HG03442 (cell line): ENCODE data around the gene HEYL.

Experiments used
- ATAC-seq: cut with Tn5 transposase; IDR thresholded peaks from one replicate; pipeline ENCODE4 v1.9.1; 2021; ENCODE audit warnings: mild to moderate bottlenecking, moderate library complexity; ENCODE audit not compliant: unreplicated experiment

Gene HEYL

GRCh38 chr1:39642796-39643195 is 3.4 kb upstream of the HEYL start:
- ATAC-seq, result no peak

- no peak for ATAC-seq
Measured at GRCh38 chr1:39640861-39641260, 1.4 kb upstream of the HEYL start.

GRCh38 chr1:39638965-39639304 is 508 bp downstream of the HEYL start:
- no peak for ATAC-seq

- ATAC-seq, result no peak
Measured at GRCh38 chr1:39637361-39637760, 2.1 kb downstream of the HEYL start.

- no peak for ATAC-seq
Measured at GRCh38 chr1:39635871-39636210, 3.6 kb downstream of the HEYL start.

- no peak for ATAC-seq
Measured at GRCh38 chr1:39635205-39635870, 4.1 kb downstream of the HEYL start.

- no peak for ATAC-seq
Measured at GRCh38 chr1:39633422-39633821, 6.0 kb downstream of the HEYL start.

GRCh38 chr1:39632682-39633417 is 6.6 kb downstream of the HEYL start:
- ATAC-seq, result no peak

- no peak for ATAC-seq
Measured at GRCh38 chr1:39632323-39632681, 7.1 kb downstream of the HEYL start.

- no peak for ATAC-seq
Measured at GRCh38 chr1:39631361-39632322, 7.8 kb downstream of the HEYL start.

- ATAC-seq, result no peak
Measured at GRCh38 chr1:39628807-39629350, 10.6 kb downstream of the HEYL start.

GRCh38 chr1:39626646-39627045 is 12.8 kb downstream of the HEYL start:
- no peak for ATAC-seq

- ATAC-seq, result no peak
Measured at GRCh38 chr1:39625462-39626273, 13.8 kb downstream of the HEYL start.

GRCh38 chr1:39625009-39625408 is 14.4 kb downstream of the HEYL start:
- ATAC-seq, result no peak

- no peak for ATAC-seq
Measured at GRCh38 chr1:39623053-39623452, 16.4 kb downstream of the HEYL start.

GRCh38 chr1:39622427-39622826 is 17.0 kb downstream of the HEYL start:
- ATAC-seq, result no peak

GRCh38 chr1:39620659-39621165 is 18.7 kb downstream of the HEYL start:
- ATAC-seq, result no peak

- ATAC-seq, result no peak
Measured at GRCh38 chr1:39617488-39618049, 21.9 kb downstream of the HEYL start.

- no peak for ATAC-seq
Measured at GRCh38 chr1:39615086-39615673, 24.3 kb downstream of the HEYL start.

GRCh38 chr1:39614488-39614887 is 25.0 kb downstream of the HEYL start:
- ATAC-seq, result no peak
